NCI-H524 (cell line): Measurements from ENCODE around the gene PTGES3.
"Not testable (repeated sequence)": the region's sequence is repeated elsewhere in the genome, so short reads cannot be mapped to it uniquely, and the experiment has no call there.

Experiments
- DNase-seq, 2 experiments: peaks; one replicate each; lab custom pipeline; 2025; lab: John Stamatoyannopoulos, UW

The PTGES3 gene

DNA sequence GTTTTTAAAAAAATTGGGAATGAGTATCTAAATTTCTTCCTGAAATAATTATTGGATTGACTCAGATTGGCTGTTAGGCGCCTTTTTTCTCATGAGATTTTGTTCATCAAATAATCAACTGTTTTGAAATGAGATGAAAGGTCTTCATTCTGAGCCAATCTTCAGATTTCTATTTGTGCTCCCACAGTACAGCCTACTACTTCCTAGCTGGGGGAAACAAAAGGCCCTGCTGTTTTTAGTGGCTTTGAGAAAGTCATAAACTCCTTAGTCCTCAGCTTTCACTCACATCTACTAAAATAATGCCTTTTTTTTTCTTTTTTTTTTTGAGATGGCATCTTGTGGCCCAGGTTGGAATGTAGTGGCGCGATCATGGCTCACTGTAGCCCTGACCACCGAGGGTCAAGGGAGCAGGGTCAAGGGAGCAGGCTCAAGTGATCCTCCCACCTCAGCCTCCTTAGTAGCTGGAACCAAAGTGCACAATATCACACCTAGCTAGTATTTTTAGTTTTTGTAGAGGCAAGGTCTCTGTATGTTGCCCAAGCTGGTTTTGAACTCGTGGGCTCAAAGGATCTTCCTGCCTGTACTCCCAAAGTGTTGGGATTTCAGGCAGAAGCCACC is 21.8 kb upstream of the PTGES3 start:
- DNase-seq: no peak

GRCh38 chr12:56704522-56704921 is 16.4 kb upstream of the PTGES3 start:
- DNase-seq: not testable (repeated sequence)

GRCh38 chr12:56699020-56699661 is 11.1 kb upstream of the PTGES3 start:
- no peak for DNase-seq

DNA sequence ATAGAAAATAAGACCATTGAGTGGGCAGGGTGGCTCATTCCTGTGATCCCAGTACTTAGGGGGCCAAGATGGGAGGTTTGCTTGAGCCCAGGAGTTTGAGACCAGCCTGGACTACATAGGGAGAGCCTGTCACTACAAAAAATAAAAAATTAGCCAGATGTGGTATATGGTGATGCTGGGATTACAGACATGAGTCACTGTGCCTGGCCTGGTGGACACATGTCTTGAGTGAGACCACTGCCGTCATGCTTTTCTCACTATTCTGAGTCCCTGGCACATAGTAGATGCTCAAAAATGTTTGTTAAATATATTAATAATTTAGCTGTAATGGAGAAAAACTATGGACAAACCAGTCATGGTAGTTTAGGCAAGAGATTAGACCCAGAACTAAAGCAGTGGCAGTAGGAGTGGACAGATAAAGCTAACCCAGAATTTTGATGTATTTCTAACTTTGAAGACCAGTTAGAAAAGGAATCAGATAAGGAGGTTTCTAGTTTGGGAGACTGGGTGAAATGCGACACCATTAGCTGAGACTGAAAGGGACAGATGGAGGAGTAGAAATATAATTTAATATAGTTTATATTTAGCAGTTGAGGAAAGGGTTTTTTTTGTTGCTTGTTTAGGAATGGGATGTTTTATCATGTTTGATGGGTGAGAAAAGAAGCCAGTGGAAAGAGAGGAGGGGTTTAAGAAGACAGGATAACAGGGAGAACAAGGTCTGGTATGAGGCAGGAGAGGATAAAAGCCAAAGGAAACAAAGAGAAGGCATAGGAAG is 7.4 kb upstream of the PTGES3 start:
- DNase-seq: no peak

GRCh38 chr12:56694161-56694560 is 6.1 kb upstream of the PTGES3 start:
- no peak for DNase-seq

GRCh38 chr12:56688846-56689109 is 694 bp upstream of the PTGES3 start:
- DNase-seq: peak in 1 of 2 experiments; percentile 13

DNA sequence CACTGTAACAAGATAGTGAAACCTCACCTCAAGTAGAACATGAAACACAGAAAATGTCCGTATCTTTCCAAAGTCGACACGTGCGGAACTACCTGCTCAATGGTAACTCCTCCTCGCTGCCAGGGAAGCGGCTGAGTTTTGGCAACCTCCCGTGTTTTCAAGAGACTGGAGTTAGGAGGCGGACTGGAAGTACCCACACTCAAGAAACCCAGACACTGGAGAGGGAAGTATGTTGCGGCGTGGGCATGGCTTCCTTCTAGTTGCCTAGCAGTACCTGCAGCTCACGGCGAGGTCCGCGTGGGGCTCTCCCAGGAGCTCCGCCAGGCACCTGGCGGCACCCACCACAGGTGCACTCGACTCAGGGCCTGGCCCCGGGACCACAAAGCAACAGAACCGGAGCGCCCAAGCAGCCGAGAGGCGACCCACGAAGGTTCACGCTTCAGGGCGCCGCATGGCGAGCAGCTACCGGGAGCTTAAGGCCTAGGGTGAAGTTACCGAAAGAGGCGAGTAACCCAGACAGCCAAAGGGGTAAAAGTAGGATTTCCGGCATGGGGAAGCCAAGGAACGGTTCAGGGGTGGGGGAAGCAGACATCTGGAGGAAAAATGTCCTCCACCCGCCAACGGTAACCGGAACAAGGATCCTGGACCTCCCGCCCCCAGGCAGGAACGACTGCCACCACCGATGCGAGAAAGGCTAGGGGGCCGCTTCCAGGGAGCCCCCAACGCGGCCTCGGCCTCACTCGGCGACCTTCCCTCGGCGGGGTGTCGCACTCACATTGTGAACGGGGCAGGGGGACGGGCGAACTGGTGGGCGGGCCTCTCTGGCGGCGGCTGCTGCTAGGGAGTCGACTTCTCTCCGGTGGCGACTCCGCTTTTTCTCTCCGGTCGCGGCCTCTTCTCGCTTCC is 608 bp downstream of the PTGES3 start:
- DNase-seq: peak; percentile 35 to 52

DNA sequence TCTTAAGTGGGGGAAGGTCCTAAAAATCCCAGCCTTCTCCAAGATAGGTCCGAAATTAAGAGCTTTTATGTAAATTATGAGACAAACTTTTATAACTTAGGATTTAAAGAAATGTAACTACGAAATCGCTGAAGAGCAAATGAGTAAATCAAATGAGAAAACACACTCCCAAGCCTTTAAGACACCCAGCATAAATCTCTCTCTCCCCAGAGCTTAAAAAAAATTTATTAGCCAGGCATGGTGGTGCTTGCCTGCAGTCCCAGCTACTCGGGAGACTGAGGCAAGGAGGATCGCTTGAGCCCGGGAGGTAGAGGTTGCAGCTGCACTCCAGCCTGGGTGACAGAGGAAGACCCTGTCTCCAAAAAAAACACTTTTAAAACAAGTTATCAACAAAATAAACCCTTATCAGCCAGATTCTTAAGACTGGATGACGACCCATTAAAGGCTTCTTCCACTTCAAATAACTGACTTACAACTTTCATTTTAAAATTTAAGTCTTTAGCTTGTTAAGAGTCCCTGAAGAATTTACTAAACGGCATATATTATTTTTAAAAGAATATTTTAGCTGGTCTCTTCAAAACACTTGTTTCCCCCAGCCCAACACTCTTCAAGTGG is 3.2 kb downstream of the PTGES3 start:
- no peak for DNase-seq

- DNase-seq: no peak
These were observed 5.8 kb downstream of the PTGES3 start for GRCh38 chr12:56682323-56682722.

DNA sequence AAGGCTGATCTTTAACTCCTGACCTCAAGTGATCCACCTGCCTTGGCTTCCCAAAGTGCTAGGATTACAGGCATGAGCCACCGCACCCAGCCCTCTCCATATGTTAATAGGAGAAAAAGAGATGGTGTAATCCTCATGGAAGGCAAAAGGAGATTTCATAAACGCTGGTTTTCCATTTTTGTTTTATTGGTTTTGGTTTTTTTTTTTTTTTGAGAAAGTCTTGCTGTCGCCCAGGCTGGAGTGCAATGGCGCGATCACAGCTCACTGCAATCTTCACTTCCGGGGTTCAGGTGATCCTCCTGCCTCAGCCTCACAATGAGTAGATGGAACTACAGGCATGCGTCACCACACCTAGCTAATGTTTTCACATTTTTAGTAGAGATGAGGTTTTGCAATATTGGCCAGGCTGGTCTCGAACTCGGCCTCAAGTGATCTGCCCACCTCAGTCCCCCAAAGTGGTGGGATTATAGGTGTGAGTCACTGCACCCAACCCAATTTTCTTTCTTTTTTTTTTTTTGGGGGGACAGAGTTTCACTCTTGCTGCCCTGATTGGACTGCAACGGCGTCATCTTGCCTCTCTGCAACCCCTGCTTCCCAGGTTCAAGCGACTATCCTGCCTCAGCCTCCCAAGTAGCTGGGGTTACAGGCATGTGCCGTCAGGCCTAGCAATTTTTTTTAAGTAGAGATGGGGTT is 8.1 kb downstream of the PTGES3 start:
- no peak for DNase-seq

DNA sequence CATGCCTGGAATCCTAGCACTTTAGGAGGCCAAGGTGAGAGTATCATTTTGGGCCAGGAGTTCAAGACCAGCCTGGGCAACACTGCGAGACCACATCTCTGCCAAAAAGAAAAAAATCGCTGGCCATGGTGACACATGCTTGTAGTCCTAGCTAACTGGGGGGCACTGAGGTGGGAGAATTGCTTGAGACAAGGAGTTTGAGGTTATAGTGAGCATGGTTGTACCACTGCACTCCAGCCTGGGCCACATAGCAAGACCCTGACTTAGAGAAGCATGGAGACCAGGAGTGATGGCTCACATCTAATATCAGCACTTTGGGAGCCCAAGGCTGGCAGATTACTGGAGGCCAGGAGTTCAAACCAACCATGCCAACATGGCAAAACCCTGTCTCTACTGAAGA is 9.2 kb downstream of the PTGES3 start:
- DNase-seq: no peak

DNA sequence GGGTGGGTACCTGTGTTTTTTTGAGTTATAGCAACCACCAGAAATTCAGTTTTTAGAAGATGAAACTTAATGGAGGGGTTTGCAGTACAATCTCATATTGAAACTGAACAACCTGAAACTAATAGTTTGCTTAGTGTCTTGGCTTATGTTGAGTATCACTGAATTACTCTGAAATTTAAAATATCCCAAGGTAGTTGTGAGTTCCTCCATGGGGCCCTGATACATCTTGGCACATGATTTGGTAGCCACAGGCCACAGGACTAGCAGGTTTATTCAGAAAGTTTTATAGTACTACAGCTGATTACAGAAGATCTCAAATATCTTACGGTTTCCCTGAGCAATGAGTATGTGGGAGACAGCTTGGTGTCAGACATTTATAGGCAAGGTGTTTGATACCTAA is 10.4 kb downstream of the PTGES3 start:
- no peak for DNase-seq

GRCh38 chr12:56676851-56677580 is 11.1 kb downstream of the PTGES3 start:
- DNase-seq: no peak

DNA sequence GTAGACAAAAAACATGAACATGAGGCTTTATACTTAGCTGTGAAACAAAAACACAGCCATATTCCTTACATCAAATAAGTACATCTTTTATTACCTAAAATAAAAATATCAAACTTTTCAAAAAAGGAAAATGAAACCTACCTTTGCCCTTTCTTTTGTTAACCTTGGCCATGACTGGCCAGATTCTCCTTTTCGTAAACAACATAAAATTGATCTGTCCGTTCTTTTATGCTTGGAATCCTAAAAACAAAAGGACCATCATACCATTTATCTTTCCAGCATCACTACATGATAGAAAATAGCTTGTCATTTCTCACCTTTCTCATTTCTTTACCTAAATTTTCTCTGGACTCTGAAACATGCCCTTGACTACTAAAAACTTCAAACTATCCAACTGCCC is 16.5 kb downstream of the PTGES3 start:
- DNase-seq: no peak

- DNase-seq: no peak
These were observed 17.2 kb downstream of the PTGES3 start for GRCh38 chr12:56670836-56671235.

DNA sequence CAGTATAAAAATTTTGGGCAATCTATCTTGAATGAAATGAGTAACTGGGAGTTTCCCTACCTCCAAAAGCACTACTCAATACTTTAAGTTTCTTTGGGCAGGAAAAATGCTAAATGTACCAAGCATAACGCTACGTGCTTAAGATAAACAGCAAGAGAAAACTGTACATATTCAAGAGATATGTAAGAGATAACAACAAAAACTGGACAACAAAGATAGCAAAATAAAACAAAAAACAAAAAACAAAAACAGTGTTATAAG is 20.0 kb downstream of the PTGES3 start:
- no peak for DNase-seq

GRCh38 chr12:56661979-56662638 is 26.0 kb downstream of the PTGES3 start:
- no peak for DNase-seq

DNA sequence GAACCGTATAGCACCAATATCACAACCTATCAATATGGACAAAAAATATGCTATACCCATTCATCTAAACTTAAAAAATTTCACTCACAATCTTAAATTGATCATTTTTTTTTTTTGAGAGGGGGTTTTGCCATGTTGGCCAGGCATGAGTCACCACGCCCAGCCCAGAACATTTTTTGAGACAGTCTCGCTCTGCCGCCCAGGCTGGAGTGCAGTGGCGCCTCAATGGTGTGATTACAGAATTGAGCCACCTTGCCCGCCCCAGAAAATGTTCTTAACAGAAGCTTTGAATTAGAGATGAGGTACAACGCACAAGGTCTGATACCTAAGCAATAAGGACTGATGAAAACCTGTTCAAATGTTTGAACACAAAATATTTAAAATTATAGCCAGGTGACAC is 26.5 kb downstream of the PTGES3 start:
- DNase-seq: no peak

- DNase-seq: no peak
These were observed 29.2 kb downstream of the PTGES3 start for GRCh38 chr12:56658921-56659320.
